GM12874 (cell line): Measurements from ENCODE around the gene TTYH2.

Source experiments
- TF ChIP-seq, protein P1 (sequence below): IDR thresholded peaks from 2 replicates; pipeline ENCODE4 v1.5.1; 2011; ENCODE audit warnings: low read depth, mild to moderate bottlenecking, control low read depth, low read length, moderate library complexity; ENCODE audit not compliant: insufficient read depth

The TTYH2 gene

DNA sequence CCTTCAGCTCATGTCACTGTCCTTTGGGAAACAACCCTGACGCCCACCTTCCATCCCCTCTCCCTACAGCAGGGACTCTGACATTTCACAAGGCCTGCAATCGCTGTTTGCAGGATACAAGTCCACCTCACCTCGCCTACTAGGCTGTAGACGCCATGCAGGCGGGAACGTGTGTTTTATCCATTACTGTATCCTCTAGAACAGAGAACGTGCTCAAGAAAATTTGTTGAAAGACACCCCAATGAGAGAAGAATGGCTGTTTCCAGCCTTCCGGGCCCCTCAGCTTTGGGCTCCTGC is 1.5 kb upstream of the TTYH2 start:
- TF ChIP-seq, protein P1, sequence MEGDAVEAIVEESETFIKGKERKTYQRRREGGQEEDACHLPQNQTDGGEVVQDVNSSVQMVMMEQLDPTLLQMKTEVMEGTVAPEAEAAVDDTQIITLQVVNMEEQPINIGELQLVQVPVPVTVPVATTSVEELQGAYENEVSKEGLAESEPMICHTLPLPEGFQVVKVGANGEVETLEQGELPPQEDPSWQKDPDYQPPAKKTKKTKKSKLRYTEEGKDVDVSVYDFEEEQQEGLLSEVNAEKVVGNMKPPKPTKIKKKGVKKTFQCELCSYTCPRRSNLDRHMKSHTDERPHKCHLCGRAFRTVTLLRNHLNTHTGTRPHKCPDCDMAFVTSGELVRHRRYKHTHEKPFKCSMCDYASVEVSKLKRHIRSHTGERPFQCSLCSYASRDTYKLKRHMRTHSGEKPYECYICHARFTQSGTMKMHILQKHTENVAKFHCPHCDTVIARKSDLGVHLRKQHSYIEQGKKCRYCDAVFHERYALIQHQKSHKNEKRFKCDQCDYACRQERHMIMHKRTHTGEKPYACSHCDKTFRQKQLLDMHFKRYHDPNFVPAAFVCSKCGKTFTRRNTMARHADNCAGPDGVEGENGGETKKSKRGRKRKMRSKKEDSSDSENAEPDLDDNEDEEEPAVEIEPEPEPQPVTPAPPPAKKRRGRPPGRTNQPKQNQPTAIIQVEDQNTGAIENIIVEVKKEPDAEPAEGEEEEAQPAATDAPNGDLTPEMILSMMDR = no peak

DNA sequence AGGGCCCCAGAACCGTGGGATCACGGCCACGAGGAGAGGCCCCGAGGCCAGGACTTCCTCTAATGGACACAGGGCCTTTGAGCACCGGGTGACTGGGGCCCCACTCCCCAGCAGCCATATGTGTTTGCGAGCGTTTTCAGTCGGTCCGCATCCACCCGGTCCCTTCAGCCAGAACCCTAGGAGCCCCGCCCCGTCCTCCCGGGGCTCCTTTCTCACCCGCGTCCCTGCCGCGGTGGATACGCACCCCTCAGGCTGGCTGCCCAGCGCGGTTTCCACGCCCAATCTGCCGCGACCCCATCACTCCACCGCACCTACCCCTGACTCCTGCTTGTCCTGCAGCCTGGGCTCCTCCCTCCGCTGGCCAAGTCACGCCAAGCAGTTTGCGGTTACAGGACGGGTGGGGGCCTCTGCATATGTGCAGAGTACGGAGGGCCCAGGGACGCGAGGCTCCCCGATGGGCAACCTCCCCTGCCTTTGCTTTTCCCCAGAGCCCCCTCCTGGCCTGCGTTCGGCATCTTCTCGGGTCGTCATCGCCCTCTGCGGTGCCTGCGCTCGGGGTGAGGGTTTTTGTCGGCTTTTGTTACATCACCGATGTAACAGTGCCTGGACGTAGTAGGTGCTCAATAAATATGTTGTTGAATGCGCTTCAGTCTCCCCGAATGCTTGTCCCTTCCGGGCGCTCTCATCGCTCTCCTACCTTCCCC is 1.0 kb upstream of the TTYH2 start:
- TF ChIP-seq, protein P1 = no peak

DNA sequence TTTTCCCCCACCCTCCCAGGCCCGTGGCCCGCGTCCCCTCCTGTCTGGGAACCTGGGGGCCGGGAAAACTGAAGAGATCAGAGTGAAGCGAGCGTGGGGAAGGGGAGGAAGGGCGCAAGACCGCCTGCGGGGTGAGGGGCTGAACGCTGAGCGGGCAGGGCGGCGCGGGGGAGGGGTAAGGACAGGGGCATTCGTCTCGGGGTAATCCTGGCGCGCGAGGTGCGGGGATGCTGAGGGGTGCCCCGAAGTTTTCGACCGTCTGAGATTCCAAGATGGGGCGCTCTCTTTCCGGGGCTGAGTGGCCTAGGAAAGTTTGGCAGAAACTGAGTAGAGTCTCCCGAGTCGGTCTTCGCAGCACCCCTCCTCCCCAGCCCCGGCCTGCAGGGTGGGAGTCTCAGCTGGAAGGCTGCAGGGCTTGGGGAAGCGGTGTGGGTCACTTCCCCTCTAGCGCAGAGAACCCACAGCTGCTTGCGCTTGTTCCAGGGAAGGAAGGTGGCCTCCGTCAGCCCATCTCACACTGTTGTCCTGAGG is 555 bp downstream of the TTYH2 start:
- TF ChIP-seq, protein P1 = no peak

DNA sequence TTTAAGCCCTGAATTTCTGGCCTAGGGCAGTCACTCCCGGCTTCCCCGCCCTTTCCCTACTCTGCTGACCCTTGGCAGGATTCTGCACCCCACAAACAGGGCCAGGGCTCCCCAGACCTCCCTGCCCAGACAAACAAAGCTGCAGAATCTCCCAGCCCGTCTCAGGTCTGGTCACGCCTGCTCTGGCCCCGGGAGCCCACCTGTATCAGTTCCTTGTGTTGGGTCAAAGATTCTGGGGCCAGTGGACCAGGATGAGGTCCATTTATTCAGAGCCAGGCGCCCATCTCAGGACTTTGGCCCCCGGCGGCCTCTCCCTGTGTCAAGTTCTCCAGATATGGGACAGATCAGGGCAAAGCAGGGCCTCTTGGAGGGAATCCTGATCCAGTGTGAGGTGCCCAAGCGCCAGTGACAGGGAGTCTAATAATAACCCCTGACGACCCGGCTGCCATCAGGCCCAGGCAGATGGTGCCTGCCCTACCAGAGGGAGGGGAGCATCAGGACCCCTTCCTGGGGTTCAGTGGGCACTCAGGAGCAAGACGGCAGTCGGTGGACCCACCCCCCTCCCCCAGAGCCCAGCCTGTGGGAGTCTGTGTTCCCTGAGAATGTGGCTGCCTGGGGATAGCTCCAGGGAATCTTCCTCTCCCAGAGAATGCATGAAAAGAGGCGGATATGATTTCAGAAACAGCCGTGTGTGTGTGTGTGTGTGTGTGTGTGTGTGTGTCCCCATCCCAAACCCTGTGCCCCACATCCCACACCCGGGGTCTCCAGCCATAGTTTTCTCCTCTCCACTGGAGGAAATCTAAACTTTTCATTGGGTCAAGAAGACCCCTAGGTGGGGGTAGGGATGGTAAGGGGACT is 1.3 kb downstream of the TTYH2 start:
- TF ChIP-seq, protein P1 = no peak

DNA sequence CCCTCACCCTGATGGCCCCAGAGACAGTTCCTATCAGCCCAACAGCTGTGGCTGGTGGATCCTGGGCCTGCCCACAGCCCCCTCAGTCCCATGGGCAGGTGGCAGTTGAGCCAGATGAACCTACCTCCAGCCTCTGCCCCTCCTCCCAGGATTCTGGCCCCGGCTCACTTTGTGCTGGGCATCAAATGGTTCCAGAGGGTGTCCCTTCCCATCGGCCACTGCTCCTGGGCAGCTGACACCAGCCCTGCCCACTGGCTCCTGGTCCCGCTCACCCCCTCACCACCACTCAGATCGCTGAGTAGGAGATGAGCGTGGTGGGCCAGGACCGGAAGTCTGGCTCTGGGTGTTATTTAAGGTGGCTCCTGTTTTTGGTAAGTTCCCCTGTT is 2.0 kb downstream of the TTYH2 start:
- TF ChIP-seq, protein P1 = no peak

DNA sequence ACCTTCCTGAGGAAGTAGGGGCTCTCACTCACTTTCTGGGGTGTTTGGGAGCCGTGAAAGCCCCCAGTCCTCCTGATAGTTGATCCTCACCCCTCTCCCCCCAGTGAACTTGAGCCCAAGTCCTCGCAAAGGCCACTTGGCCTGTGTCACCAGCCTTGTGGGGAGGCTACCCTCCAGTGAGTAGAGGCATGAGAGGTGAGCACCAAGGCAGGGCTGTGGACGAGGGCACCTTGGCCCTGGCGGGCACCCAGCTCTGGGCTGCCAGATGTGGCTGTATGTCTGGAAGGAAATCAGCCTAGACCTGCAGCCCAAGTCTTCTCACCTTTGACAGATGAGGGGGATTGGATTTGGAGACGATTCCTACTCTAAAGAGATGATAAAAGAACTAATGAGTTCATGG is 3.1 kb downstream of the TTYH2 start:
- TF ChIP-seq, protein P1 = no peak

DNA sequence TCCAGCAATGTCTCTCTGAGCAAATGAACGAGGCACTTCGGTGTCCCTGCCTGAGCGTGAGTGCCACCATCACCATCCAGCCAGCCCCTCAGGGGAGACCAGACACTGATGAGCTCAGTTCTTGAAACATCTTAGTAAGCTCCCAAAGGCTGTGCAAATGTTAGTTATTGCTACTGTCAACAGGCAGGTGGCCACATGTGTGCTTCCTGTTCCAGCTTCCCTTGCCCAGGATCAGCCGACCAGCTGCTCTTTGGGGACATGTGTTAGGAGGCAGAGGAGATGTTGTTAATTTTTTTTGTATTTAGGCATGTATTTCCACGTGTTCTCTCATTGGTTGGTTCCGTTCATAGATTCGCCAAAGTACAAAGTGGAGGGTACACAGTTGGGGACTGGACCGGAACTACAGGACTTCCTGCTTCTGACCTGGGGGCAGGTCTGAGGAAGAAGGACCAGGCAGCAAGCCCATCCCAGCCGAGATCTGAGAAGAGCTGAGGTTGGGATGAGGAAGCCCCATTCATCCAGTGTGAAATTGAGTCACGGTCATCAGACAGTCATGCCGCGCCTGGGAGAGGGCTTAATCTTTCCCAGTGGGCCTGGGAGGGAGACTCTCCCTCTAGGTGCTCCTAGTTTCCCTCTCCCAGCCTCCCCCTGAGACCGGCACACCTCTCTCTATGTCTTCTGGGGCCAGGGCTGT is 3.8 kb downstream of the TTYH2 start:
- TF ChIP-seq, protein P1 = no peak
